HEK293T (cell line): ENCODE results near the gene NDUFAF3.

Experiments
- ARNT ChIP-seq: fragments of 450-650 bp; IDR thresholded peaks from 2 replicates; pipeline ENCODE4 v1.6.1; 2017; ENCODE audit warnings: mild to moderate bottlenecking
- BHLHE40 ChIP-seq: fragments of 450-650 bp; IDR thresholded peaks from 2 replicates; pipeline ENCODE4 v1.6.1; 2016; ENCODE audit warnings: mild to moderate bottlenecking, moderate library complexity, borderline replicate concordance
- ELF4 ChIP-seq: fragments of 450-650 bp; IDR thresholded peaks from 2 replicates; pipeline ENCODE4 v1.6.1; 2017; ENCODE audit warnings: antibody characterized with exemption
- FOXA1 ChIP-seq: fragments of 450-650 bp; IDR thresholded peaks from 2 replicates; pipeline ENCODE4 v1.6.1; 2016; ENCODE audit warnings: mild to moderate bottlenecking
- HDGF ChIP-seq: fragments of 450-650 bp; IDR thresholded peaks from 2 replicates; pipeline ENCODE4 v1.6.1; 2017; ENCODE audit warnings: antibody characterized with exemption, borderline replicate concordance
- L3MBTL2 ChIP-seq: fragments of 450-650 bp; conservative IDR thresholded peaks from 2 replicates; pipeline ENCODE4 v1.6.1; 2016; ENCODE audit warnings: mild to moderate bottlenecking
- SP1 ChIP-seq: fragments of 450-650 bp; IDR thresholded peaks from 2 replicates; pipeline ENCODE4 v1.6.1; 2017
- TF ChIP-seq, protein P1 (sequence below): fragments of 450-650 bp; IDR thresholded peaks from 2 replicates; pipeline ENCODE4 v1.6.1; 2016

DNA sequence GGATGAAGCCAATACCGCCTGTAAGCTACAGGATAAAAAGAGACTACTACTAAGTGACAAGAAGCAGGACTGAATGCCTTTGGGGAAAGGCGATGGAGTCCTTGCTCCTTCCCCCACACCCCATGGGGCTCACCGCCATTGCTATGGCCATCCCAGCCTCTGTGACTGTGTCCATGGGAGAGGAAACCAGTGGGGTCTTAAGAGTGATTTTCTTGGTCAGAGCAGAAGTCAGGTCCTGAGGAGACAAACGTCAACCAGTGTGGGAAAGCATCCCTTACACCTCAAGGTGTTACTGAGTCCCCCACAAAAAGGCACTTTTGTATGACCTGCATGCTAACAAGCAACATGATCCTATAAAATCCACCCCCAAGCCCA, 6.4 kb downstream of the NDUFAF3 start:
- TF ChIP-seq SP1 (no peak), ARNT (no peak), FOXA1 (no peak), L3MBTL2 (no peak), BHLHE40 (no peak), ELF4 (no peak), HDGF (no peak)
- TF ChIP-seq, protein P1, sequence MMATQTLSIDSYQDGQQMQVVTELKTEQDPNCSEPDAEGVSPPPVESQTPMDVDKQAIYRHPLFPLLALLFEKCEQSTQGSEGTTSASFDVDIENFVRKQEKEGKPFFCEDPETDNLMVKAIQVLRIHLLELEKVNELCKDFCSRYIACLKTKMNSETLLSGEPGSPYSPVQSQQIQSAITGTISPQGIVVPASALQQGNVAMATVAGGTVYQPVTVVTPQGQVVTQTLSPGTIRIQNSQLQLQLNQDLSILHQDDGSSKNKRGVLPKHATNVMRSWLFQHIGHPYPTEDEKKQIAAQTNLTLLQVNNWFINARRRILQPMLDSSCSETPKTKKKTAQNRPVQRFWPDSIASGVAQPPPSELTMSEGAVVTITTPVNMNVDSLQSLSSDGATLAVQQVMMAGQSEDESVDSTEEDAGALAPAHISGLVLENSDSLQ, result no peak
